Thyroid gland (tissue), 4 donors: ENCODE results near the gene NUPR2.

Experiments used
- POLR2A ChIP-seq, 2 donors: fragments of 450-650 bp; IDR thresholded peaks; one replicate each; pipeline ENCODE4 v1.6.1; 2017; ENCODE audit warnings: antibody characterized with exemption in 2 of 2, mild to moderate bottlenecking in 2 of 2, moderate library complexity in 1 of 2
- TF ChIP-seq, protein P1 (sequence below), 6 experiments: fragments of 200-600 bp in 3 of 6; fragments of 450-650 bp in 3 of 6; sonication (generic) in 3 of 6; IDR thresholded peaks; one replicate each; pipeline ENCODE4 v1.5.1; 2016 to 2019; ENCODE audit warnings: antibody characterized with exemption in 6 of 6, mild to moderate bottlenecking in 2 of 6, inconsistent platforms in 1 of 6, moderate library complexity in 1 of 6

DNA sequence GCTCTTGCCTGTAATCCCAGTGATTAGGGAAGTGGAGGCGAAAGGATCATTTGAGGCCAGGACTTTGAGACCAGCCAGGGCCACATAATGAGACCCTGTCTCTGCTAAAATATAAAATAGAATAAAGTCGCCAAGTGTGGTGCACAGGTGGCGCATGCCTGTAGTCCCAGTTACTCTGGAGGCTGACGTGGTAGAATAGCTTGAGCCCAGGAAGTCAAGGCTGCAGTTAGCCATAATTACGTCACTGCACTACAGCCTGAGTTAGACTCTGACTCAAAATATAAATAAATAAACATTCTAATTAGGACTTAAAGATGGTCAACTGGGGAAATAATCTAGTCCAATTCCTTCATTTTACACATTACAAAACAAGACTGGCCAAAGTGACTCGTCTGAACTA, 10.7 kb downstream of the NUPR2 start:
- TF ChIP-seq, protein P1, sequence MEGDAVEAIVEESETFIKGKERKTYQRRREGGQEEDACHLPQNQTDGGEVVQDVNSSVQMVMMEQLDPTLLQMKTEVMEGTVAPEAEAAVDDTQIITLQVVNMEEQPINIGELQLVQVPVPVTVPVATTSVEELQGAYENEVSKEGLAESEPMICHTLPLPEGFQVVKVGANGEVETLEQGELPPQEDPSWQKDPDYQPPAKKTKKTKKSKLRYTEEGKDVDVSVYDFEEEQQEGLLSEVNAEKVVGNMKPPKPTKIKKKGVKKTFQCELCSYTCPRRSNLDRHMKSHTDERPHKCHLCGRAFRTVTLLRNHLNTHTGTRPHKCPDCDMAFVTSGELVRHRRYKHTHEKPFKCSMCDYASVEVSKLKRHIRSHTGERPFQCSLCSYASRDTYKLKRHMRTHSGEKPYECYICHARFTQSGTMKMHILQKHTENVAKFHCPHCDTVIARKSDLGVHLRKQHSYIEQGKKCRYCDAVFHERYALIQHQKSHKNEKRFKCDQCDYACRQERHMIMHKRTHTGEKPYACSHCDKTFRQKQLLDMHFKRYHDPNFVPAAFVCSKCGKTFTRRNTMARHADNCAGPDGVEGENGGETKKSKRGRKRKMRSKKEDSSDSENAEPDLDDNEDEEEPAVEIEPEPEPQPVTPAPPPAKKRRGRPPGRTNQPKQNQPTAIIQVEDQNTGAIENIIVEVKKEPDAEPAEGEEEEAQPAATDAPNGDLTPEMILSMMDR (IDR thresholded peaks at IDR 0.05) = no peak
- no peak for TF ChIP-seq POLR2A (IDR thresholded peaks at IDR 0.05)
